Kidney epithelial cell (primary cell): ENCODE measurements around the gene SLCO3A1. TPM values are rescaled to one million over a fixed set of nuclear protein-coding genes. Genes with fewer than 3 reads are reported as not detected.

Experiments
- DNase-seq: peaks from one replicate; pipeline ENCODE4 v3.0.0-alpha.2; 2010; ENCODE audit warnings: low read depth
- H3K27me3 ChIP-seq: 2 replicates; pipeline ENCODE4 v1.6.0; 2011; ENCODE audit warnings: low read length; ENCODE audit not compliant: control insufficient read depth, insufficient read depth
- H3K36me3 ChIP-seq: 2 replicates; pipeline ENCODE4 v1.5.1; 2011; ENCODE audit warnings: low read length; ENCODE audit not compliant: control insufficient read depth, insufficient read depth
- H3K4me3 ChIP-seq: 2 replicates; pipeline ENCODE4 v1.5.1; 2011; ENCODE audit warnings: low read depth, mild to moderate bottlenecking, control low read depth, low read length
- total RNA-seq: library from RNA; depleted of rRNA; stranded (reverse); fragments of >200 nt; gene quantifications from 2 replicates; pipeline ENCODE4 v1.2.3, GENCODE V29; 2015
- TF ChIP-seq, protein P1 (sequence below): IDR thresholded peaks from 2 replicates; pipeline ENCODE4 v1.5.1; 2011; ENCODE audit warnings: mild to moderate bottlenecking, moderate library complexity, low read length, control low read depth, inconsistent platforms; ENCODE audit not compliant: insufficient read depth, poor library complexity, severe bottlenecking

Gene SLCO3A1
- total RNA-seq, 1 donor from 2014 or later, result 3.1 TPM

DNA sequence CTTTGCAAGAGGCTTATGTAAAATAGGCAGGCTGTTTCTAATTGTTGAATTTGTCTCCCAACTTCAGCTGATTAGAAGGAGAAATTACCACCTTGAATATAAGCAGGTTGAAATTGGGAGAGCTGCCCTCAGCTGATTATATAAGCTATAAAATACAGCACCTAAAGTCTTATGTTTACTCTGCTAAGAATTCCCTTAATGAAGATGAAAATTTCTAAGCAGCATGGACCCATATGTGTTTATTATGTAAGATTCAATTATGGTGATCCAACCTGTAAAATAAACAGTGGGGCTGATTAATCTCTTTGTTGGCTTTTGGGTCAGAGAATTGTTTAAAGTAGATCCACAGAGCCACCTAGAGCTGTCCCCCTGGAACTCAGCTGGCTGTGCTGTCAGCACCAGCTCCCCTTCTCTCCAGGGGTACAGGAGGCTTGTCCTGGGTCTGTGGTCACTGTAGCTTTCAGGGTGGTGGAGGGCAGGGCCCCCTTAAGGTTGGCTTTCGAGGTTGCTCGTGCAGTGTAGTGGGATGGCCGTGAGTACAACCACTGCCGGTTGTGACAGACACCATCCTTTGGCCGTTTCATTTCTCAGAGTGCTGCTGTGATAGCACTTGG is 9.5 kb downstream of the SLCO3A1 start:
- TF ChIP-seq, protein P1, sequence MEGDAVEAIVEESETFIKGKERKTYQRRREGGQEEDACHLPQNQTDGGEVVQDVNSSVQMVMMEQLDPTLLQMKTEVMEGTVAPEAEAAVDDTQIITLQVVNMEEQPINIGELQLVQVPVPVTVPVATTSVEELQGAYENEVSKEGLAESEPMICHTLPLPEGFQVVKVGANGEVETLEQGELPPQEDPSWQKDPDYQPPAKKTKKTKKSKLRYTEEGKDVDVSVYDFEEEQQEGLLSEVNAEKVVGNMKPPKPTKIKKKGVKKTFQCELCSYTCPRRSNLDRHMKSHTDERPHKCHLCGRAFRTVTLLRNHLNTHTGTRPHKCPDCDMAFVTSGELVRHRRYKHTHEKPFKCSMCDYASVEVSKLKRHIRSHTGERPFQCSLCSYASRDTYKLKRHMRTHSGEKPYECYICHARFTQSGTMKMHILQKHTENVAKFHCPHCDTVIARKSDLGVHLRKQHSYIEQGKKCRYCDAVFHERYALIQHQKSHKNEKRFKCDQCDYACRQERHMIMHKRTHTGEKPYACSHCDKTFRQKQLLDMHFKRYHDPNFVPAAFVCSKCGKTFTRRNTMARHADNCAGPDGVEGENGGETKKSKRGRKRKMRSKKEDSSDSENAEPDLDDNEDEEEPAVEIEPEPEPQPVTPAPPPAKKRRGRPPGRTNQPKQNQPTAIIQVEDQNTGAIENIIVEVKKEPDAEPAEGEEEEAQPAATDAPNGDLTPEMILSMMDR, result no peak
- no peak for DNase-seq

DNA sequence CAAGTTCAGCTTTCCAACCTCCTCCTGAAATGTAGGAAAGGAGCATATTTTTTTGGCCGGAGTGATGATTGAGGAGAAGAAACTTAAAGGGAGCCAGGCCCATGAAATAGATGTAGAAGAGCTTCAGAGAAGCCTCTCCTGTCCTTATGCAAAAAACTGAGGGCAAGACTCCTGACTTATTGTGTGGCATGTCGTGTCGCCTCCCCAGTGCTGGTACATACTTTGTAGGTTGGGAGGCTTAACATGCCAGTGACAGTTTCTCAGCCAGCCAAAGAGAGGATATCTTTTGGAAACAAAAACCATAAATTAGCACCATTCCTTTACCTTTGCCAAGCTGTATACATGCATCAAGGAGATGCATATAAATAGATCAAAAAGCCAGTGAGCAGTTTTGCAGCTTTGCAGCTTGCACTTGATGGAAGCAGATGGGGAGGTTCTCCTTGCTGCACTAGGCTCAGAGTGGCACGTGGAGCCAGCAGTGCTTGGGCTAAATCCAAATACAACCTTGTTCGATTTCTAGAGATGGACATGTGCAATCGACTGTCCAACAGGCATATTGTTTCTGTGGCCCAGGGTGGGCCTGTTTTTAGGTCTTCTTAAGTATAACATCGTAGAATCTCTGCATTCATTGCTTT is 10.2 kb downstream of the SLCO3A1 start:
- H3K36me3 ChIP-seq, result no peaks in the 10 kb centered on the region
- TF ChIP-seq, protein P1, result no peak
- no peak overlapping the region for H3K4me3 ChIP-seq
- no peak for DNase-seq
- H3K27me3 ChIP-seq, result no peaks in the 10 kb centered on the region

More for the DNA sequence above, 9.5 kb downstream of the SLCO3A1 start:
- Histone ChIP-seq H3K4me3 (no peak overlapping the region), H3K36me3 (no peaks in the 10 kb centered on the region), H3K27me3 (no peaks in the 10 kb centered on the region)

DNA sequence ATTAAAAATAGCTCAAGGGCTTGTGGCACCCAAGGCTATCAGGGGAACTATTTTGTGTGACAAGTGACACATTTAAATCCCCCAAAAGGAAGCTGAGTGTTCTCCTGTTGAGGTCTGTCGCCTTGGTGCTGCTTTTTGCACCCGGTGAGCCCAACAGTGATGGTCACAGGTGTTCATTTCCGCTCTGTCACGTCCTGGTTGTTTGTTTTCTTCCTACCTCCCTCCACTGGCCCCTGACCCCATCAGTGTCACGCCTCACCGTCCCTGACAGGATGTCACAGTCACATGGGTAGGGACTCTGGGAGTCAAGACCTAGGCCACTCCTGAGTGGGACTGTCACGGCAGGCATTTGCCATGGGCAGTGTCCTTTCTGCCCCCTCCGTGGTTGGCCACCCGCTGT is 11.2 kb downstream of the SLCO3A1 start:
- H3K4me3 ChIP-seq, result no peak overlapping the region
- DNase-seq, result no peak
- no peaks in the 10 kb centered on the region for H3K36me3 ChIP-seq
- H3K27me3 ChIP-seq, result no peaks in the 10 kb centered on the region
- TF ChIP-seq, protein P1, result no peak

DNA sequence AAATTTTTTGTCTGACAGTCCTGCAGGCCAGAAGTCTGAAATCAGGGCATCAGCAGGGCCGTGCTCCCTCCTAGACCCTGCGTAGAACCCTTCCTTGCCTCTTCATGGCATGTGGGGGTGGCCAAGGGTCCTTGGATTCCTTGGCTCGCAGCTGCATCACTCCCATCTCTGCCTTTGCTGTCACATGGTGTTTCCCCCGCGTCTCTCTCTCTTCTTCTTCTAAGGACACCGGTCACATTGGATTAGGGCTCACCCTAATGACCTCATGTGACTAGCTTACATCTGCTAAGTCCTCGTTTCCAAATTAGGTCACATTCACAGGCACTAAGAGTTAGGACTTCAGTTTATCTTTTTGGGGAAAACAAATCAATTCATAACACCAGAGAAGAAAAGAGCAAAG is 12.0 kb downstream of the SLCO3A1 start:
- H3K27me3 ChIP-seq, result no peaks in the 10 kb centered on the region
- no peak for DNase-seq
- TF ChIP-seq, protein P1, result no peak
- no peak overlapping the region for H3K4me3 ChIP-seq
- no peaks in the 10 kb centered on the region for H3K36me3 ChIP-seq

DNA sequence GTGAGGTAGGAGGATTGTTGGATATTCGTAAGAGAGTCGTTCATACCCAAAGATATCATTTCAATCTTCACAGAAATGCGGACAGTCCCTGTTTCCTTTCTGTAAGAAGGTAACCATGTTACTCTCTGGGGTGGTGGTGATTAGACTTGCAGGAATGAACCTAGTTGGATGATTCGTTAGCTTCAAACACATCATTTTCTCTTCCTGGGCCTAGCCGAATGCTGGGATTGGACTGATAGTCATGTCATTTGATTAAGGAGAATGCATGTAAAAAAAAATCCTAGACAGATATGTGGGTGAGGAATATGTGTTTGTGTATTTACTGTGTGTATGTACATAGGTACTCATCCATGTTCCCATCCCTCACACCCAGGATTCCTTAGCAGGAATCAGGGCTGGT is 12.4 kb downstream of the SLCO3A1 start:
- no peaks in the 10 kb centered on the region for H3K36me3 ChIP-seq
- H3K4me3 ChIP-seq, result no peak overlapping the region
- no peak for DNase-seq
- TF ChIP-seq, protein P1, result no peak
- no peaks in the 10 kb centered on the region for H3K27me3 ChIP-seq
